Neural cell (in vitro differentiated cells): ENCODE data around the gene CTH. TPM values are rescaled to one million over a fixed set of nuclear protein-coding genes. Genes with fewer than 3 reads are reported as not detected.

Experiments used
- H2AFZ ChIP-seq: fragments of 200-600, 300-800 bp; sonication (generic), shearing (Covaris generic); 2 replicates; pipeline ENCODE4 v1.6.0; 2014; ENCODE audit warnings: low read depth, mild to moderate bottlenecking, antibody characterized with exemption, low read length, moderate library complexity
- H3F3A ChIP-seq: fragments of 200-600 bp; shearing (Covaris generic); 2 replicates; pipeline ENCODE4 v1.6.1; 2016; ENCODE audit warnings: mild to moderate bottlenecking, moderate library complexity, mixed read lengths, antibody characterized with exemption, low read length; ENCODE audit not compliant: insufficient read depth, poor library complexity, severe bottlenecking
- H3K27ac ChIP-seq: fragments of 200-600, 300-800 bp; sonication (generic), shearing (Covaris generic); 2 replicates; pipeline ENCODE4 v1.5.1; 2014; ENCODE audit warnings: mild to moderate bottlenecking, low read length, moderate library complexity
- H3K27me3 ChIP-seq: fragments of 300-800, 200-600 bp; sonication (generic), shearing (Covaris generic); 2 replicates; pipeline ENCODE4 v1.6.0; 2014; ENCODE audit warnings: mild to moderate bottlenecking, low read depth, low read length, moderate library complexity; ENCODE audit not compliant: insufficient read depth
- H3K36me3 ChIP-seq: fragments of 300-800, 200-600 bp; sonication (generic), shearing (Covaris generic); 2 replicates; pipeline ENCODE4 v1.5.1; 2014; ENCODE audit warnings: mild to moderate bottlenecking, antibody characterized with exemption, low read length, moderate library complexity; ENCODE audit not compliant: insufficient read depth
- H3K4me2 ChIP-seq: fragments of 300-800, 200-600 bp; sonication (generic), shearing (Covaris generic); 2 replicates; pipeline ENCODE4 v1.6.0; 2014; ENCODE audit warnings: mild to moderate bottlenecking, low read length
- H3K4me3 ChIP-seq: fragments of 300-800, 200-600 bp; sonication (generic), shearing (Covaris generic); 2 replicates; pipeline ENCODE4 v1.5.1; 2014; ENCODE audit warnings: mild to moderate bottlenecking, low read length, moderate library complexity
- H3K79me2 ChIP-seq: fragments of 200-600 bp; shearing (Covaris generic); replicated peaks from 2 replicates; pipeline ENCODE4 v1.6.0; 2014; ENCODE audit warnings: mild to moderate bottlenecking, low read length, moderate library complexity; ENCODE audit not compliant: insufficient read depth
- H3K9ac ChIP-seq: fragments of 300-800, 200-600 bp; sonication (generic), shearing (Covaris generic); 2 replicates; pipeline ENCODE4 v1.6.1; 2016; ENCODE audit warnings: mild to moderate bottlenecking, low read length, mixed read lengths
- H3K9me2 ChIP-seq: fragments of 200-600 bp; shearing (Covaris generic); 2 replicates; pipeline ENCODE4 v1.6.1; 2016; ENCODE audit warnings: mild to moderate bottlenecking, low read length, mixed read lengths; ENCODE audit not compliant: insufficient read depth
- H3K9me3 ChIP-seq: fragments of 200-600, 300-800 bp; sonication (generic), shearing (Covaris generic); 2 replicates; pipeline ENCODE4 v1.6.1; 2016; ENCODE audit warnings: mild to moderate bottlenecking, mixed run types, low read length, moderate library complexity, mixed read lengths
- H4K20me1 ChIP-seq: fragments of 200-600 bp; shearing (Covaris generic); 2 replicates; pipeline ENCODE4 v1.6.1; 2016; ENCODE audit warnings: mild to moderate bottlenecking, mixed run types; ENCODE audit not compliant: insufficient read depth
- EP300 ChIP-seq: fragments of 450-650 bp; conservative IDR thresholded peaks from 2 replicates; pipeline ENCODE4 v1.6.1; 2014; ENCODE audit warnings: antibody characterized with exemption, mild to moderate bottlenecking, moderate library complexity; ENCODE audit not compliant: poor library complexity, severe bottlenecking
- EZH2 ChIP-seq: fragments of 200-600, 300-800 bp; shearing (Covaris generic), sonication (generic); IDR thresholded peaks from 2 replicates; pipeline ENCODE4 v1.6.1; 2014; ENCODE audit warnings: antibody characterized with exemption, low read length, borderline replicate concordance, mild to moderate bottlenecking; ENCODE audit not compliant: insufficient read depth, poor library complexity, severe bottlenecking
- MXI1 ChIP-seq: fragments of 450-650 bp; conservative IDR thresholded peaks from 2 replicates; pipeline ENCODE4 v1.6.1; 2014; ENCODE audit warnings: antibody characterized with exemption, mild to moderate bottlenecking; ENCODE audit not compliant: poor library complexity, severe bottlenecking
- POLR2AphosphoS5 ChIP-seq: IDR thresholded peaks from 2 replicates; pipeline ENCODE4 v1.6.1; 2012
- RAD21 ChIP-seq: fragments of 450-650 bp; conservative IDR thresholded peaks from 2 replicates; pipeline ENCODE4 v1.6.1; 2014; ENCODE audit warnings: antibody characterized with exemption, mild to moderate bottlenecking, moderate library complexity
- SMC3 ChIP-seq: fragments of 450-650 bp; conservative IDR thresholded peaks from 2 replicates; pipeline ENCODE4 v1.6.1; 2014; ENCODE audit warnings: antibody characterized with exemption, mild to moderate bottlenecking, moderate library complexity; ENCODE audit not compliant: poor library complexity
- TAF1 ChIP-seq: IDR thresholded peaks from 2 replicates; pipeline ENCODE4 v1.6.1; 2012; ENCODE audit warnings: low read depth
- polyA plus RNA-seq: library from polyadenylated mRNA; depleted of rRNA; stranded (reverse); fragments of >200 nt; gene quantifications from 2 replicates; pipeline ENCODE4 v1.2.3, GENCODE V29; 2014
- small RNA-seq, 3 experiments: library from RNA; depleted of rRNA; stranded (forward); fragments of <200 nt; gene quantifications; one replicate each; pipeline ENCODE3, GENCODE V24; 2012
- TF ChIP-seq, protein P1 (sequence below): fragments of 450-650 bp; IDR thresholded peaks from 2 replicates; pipeline ENCODE4 v1.5.1; 2014; ENCODE audit warnings: antibody characterized with exemption, mild to moderate bottlenecking, moderate library complexity; ENCODE audit not compliant: poor library complexity, severe bottlenecking
- TF ChIP-seq, protein P2 (sequence below): IDR thresholded peaks from 2 replicates; pipeline ENCODE4 v1.6.1; 2012; ENCODE audit warnings: borderline replicate concordance

CTH gene
- polyA plus RNA-seq, 1 donor from 2014 or later = 10.0 TPM

DNA sequence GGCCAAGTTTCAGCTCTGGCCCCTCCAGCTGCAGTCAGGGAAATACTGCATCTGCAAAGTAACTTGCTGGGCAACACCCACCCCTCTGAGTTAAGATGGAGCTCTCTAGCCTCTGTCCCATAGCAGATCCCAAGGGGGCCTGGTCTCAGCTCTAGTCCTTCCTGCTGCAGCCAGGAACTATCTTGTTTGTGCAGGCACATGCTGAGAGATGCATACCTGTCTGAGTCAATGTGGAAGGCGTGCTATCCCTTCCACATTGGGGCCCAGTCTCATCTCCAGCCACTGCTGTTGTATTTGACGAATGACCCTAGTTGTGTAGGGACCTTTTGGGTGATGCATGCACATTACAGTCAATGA is 76.4 kb downstream of the CTH start:
- Histone ChIP-seq H2AFZ (no peak overlapping the region), H3K9ac (no peak overlapping the region), H3K9me3 (no peaks in the 10 kb centered on the region), H3K9me2 (no peaks in the 10 kb centered on the region), H3K79me2 (no peaks in the 10 kb centered on the region), H4K20me1 (no peaks in the 10 kb centered on the region), H3K36me3 (no peaks in the 10 kb centered on the region), H3F3A (no peaks in the 10 kb centered on the region), H3K27me3 (no peaks in the 10 kb centered on the region), H3K4me3 (no peak overlapping the region), H3K4me2 (no peak overlapping the region), H3K27ac (no peak overlapping the region)
- TF ChIP-seq EP300 (no peak), TAF1 (no peak), RAD21 (no peak)

DNA sequence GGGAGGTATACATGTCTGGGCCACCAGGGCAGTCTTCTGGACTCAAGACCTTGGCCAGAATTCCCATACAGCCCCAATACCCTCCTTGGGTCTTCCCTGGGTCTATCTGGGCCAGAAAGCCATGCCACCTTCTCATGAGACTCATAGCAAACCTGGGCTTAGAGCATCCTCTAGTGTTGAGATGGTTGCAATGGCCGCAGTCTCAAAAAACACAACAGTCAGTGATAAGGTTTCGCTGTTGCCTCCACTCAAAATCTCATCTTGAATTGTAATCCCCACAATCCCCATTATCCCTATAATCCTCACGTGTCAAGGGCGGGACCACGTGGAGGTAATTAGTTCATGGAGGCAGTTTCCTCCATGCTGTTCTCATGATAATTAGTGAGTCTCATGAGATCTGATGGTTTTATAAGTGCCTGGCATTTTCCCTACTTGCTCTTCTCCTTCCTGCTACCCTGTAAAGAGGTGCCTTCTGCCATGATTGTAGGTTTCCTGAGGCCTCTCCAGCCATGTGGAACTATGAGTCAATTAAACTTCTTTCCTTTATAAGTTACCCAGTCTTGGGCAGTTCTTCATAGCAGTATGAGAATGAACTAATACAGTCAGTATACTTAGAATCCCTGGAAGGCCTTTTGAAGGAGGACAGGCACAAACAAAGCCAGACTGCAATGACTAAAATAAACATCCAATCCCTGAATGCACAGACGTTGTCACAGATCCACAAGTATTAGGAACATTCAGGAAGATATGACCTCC is 77.0 kb downstream of the CTH start:
- no peaks in the 10 kb centered on the region for H3K9me2 ChIP-seq
- no peak overlapping the region for H3K4me2 ChIP-seq
- H3K9me3 ChIP-seq = no peaks in the 10 kb centered on the region
- no peak overlapping the region for H3K4me3 ChIP-seq
- no peak overlapping the region for H3K27ac ChIP-seq
- H3K27me3 ChIP-seq = no peaks in the 10 kb centered on the region
- H3K79me2 ChIP-seq = no peaks in the 10 kb centered on the region
- no peaks in the 10 kb centered on the region for H3F3A ChIP-seq
- H4K20me1 ChIP-seq = no peaks in the 10 kb centered on the region
- H3K36me3 ChIP-seq = no peaks in the 10 kb centered on the region
- H3K9ac ChIP-seq = no peak overlapping the region
- H2AFZ ChIP-seq = no peak overlapping the region
- TF ChIP-seq POLR2AphosphoS5 = no peak
- TF ChIP-seq EP300 = no peak
- TF ChIP-seq SMC3 = peak; percentile 68
- TF ChIP-seq RAD21 = peak; percentile 73
- TF ChIP-seq TAF1 = no peak
- TF ChIP-seq, protein P1, sequence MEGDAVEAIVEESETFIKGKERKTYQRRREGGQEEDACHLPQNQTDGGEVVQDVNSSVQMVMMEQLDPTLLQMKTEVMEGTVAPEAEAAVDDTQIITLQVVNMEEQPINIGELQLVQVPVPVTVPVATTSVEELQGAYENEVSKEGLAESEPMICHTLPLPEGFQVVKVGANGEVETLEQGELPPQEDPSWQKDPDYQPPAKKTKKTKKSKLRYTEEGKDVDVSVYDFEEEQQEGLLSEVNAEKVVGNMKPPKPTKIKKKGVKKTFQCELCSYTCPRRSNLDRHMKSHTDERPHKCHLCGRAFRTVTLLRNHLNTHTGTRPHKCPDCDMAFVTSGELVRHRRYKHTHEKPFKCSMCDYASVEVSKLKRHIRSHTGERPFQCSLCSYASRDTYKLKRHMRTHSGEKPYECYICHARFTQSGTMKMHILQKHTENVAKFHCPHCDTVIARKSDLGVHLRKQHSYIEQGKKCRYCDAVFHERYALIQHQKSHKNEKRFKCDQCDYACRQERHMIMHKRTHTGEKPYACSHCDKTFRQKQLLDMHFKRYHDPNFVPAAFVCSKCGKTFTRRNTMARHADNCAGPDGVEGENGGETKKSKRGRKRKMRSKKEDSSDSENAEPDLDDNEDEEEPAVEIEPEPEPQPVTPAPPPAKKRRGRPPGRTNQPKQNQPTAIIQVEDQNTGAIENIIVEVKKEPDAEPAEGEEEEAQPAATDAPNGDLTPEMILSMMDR = peak; percentile 68
- no peak for TF ChIP-seq MXI1
- TF ChIP-seq, protein P2, sequence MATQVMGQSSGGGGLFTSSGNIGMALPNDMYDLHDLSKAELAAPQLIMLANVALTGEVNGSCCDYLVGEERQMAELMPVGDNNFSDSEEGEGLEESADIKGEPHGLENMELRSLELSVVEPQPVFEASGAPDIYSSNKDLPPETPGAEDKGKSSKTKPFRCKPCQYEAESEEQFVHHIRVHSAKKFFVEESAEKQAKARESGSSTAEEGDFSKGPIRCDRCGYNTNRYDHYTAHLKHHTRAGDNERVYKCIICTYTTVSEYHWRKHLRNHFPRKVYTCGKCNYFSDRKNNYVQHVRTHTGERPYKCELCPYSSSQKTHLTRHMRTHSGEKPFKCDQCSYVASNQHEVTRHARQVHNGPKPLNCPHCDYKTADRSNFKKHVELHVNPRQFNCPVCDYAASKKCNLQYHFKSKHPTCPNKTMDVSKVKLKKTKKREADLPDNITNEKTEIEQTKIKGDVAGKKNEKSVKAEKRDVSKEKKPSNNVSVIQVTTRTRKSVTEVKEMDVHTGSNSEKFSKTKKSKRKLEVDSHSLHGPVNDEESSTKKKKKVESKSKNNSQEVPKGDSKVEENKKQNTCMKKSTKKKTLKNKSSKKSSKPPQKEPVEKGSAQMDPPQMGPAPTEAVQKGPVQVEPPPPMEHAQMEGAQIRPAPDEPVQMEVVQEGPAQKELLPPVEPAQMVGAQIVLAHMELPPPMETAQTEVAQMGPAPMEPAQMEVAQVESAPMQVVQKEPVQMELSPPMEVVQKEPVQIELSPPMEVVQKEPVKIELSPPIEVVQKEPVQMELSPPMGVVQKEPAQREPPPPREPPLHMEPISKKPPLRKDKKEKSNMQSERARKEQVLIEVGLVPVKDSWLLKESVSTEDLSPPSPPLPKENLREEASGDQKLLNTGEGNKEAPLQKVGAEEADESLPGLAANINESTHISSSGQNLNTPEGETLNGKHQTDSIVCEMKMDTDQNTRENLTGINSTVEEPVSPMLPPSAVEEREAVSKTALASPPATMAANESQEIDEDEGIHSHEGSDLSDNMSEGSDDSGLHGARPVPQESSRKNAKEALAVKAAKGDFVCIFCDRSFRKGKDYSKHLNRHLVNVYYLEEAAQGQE = no peak
- no peak for TF ChIP-seq EZH2

Small RNA genes lying within 50 kb of the gene (small RNA-seq; reads per million reads assigned to genes)
- 0 reads per million in 3 experiments for gene RF00017

Other genes with a start within 250 kb of the CTH start
- 93.9 and 107 TPM in 2 replicates for gene LRRC40, start 205.7 kb upstream of the CTH start, polyA plus RNA-seq
- gene SRSF11, start 189.9 kb upstream of the CTH start, polyA plus RNA-seq = 443 and 514 TPM in 2 replicates
- gene ANKRD13C, start 56.5 kb upstream of the CTH start, polyA plus RNA-seq = 52.7 and 53.3 TPM in 2 replicates